COLO829 (cell line): ENCODE data around the gene TAF6L.
"Not testable (repeated sequence)": the region's sequence is repeated elsewhere in the genome, so short reads cannot be mapped to it uniquely, and the experiment has no call there.

Experiments used
- DNase-seq: peaks from one replicate; pipeline ENCODE4 v3.0.0; 2012; ENCODE audit warnings: low spot score

Gene TAF6L

GRCh38 chr11:62755086-62755615, 16.0 kb upstream of the TAF6L start:
- no peak for DNase-seq

GRCh38 chr11:62757846-62758788, 13.1 kb upstream of the TAF6L start:
- DNase-seq = no peak

GRCh38 chr11:62760867-62761227, 10.3 kb upstream of the TAF6L start:
- DNase-seq = not testable (repeated sequence)

GRCh38 chr11:62770778-62771143, 435 bp upstream of the TAF6L start:
- no peak for DNase-seq

GRCh38 chr11:62774407-62774806, 3.2 kb downstream of the TAF6L start:
- no peak for DNase-seq

GRCh38 chr11:62775646-62776045, 4.5 kb downstream of the TAF6L start:
- DNase-seq = no peak

GRCh38 chr11:62777389-62777788, 6.2 kb downstream of the TAF6L start:
- DNase-seq = no peak

GRCh38 chr11:62778441-62778840, 7.2 kb downstream of the TAF6L start:
- DNase-seq = no peak

GRCh38 chr11:62782753-62783152, 11.6 kb downstream of the TAF6L start:
- no peak for DNase-seq

GRCh38 chr11:62786318-62787004, 15.3 kb downstream of the TAF6L start:
- peak; percentile 62 for DNase-seq

- DNase-seq = peak; percentile 90
Observed at GRCh38 chr11:62787005-62787759, 16.0 kb downstream of the TAF6L start, which contains the start of gene TMEM179B. TSS of gene TMEM179B (plus strand) at chr11:62787402. CDS start at chr11:62787432, 30 bp downstream.

- no peak for DNase-seq
Observed at GRCh38 chr11:62788991-62789390, 17.8 kb downstream of the TAF6L start.

- no peak for DNase-seq
Observed at GRCh38 chr11:62789576-62789975, 18.4 kb downstream of the TAF6L start.

GRCh38 chr11:62791501-62792201, 20.5 kb downstream of the TAF6L start, which contains the start of gene TMEM223:
TSS of gene TMEM223 (minus strand) at chr11:62792006. CDS start at chr11:62791994, 12 bp downstream.
- peak; percentile 64 for DNase-seq

- no peak for DNase-seq
Observed at GRCh38 chr11:62792202-62792575, 21.0 kb downstream of the TAF6L start.

GRCh38 chr11:62794201-62794775, 23.1 kb downstream of the TAF6L start:
- no peak for DNase-seq

GRCh38 chr11:62796281-62796680, 25.1 kb downstream of the TAF6L start:
- no peak for DNase-seq

- no peak for DNase-seq
Observed at GRCh38 chr11:62799486-62799885, 28.3 kb downstream of the TAF6L start.

GRCh38 chr11:62801071-62801470, 29.9 kb downstream of the TAF6L start:
- no peak for DNase-seq

- no peak for DNase-seq
Observed at GRCh38 chr11:62804310-62805075, 33.3 kb downstream of the TAF6L start.
